Vagina (tissue), 2 donors: ENCODE data around the gene QKI.

ENCODE experiments used
- POLR2A ChIP-seq, 2 donors: fragments of 450-650 bp; IDR thresholded peaks; one replicate each; pipeline ENCODE4 v1.6.1; 2017; ENCODE audit warnings: antibody characterized with exemption in 2 of 2, mild to moderate bottlenecking in 2 of 2, moderate library complexity in 2 of 2
- TF ChIP-seq, protein P1 (sequence below), 3 experiments: fragments of 450-650 bp in 2 of 3; fragments of 200-600 bp in 1 of 3; sonication (generic) in 1 of 3; IDR thresholded peaks; one replicate each; pipeline ENCODE4 v1.5.1; 2017 to 2019; ENCODE audit warnings: antibody characterized with exemption in 3 of 3, mild to moderate bottlenecking in 2 of 3, moderate library complexity in 2 of 3

DNA sequence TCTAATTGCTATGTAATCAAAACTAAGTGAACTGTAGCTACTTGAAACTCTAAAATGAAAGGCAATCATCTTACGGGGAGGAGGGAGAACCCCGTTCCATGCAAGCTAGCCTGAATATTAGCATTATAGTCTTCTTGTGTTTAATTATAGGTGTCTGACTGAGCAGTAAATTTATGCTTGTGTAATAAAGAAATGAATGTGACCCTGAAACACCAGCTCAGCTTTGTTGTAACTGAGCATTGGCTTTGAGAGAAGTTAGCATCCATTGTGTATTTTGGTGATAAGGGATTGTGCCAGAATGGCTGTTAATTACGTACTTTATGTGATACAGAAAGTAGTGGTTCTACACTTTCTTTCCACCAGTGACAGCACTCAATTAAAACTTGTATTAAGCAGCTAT is 86.9 kb downstream of the QKI start:
- TF ChIP-seq, protein P1, sequence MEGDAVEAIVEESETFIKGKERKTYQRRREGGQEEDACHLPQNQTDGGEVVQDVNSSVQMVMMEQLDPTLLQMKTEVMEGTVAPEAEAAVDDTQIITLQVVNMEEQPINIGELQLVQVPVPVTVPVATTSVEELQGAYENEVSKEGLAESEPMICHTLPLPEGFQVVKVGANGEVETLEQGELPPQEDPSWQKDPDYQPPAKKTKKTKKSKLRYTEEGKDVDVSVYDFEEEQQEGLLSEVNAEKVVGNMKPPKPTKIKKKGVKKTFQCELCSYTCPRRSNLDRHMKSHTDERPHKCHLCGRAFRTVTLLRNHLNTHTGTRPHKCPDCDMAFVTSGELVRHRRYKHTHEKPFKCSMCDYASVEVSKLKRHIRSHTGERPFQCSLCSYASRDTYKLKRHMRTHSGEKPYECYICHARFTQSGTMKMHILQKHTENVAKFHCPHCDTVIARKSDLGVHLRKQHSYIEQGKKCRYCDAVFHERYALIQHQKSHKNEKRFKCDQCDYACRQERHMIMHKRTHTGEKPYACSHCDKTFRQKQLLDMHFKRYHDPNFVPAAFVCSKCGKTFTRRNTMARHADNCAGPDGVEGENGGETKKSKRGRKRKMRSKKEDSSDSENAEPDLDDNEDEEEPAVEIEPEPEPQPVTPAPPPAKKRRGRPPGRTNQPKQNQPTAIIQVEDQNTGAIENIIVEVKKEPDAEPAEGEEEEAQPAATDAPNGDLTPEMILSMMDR (IDR thresholded peaks at IDR 0.05), result no peak
- TF ChIP-seq POLR2A (IDR thresholded peaks at IDR 0.05), result no peak
